GM12878 (cell line): ENCODE results near the gene VPS16. TPM values are rescaled to one million over a fixed set of nuclear protein-coding genes. Genes with fewer than 3 reads are reported as not detected.

Source experiments
- CHD4 ChIP-seq: fragments of 200-600 bp; sonication (generic); IDR thresholded peaks from 2 replicates; pipeline ENCODE4 v1.6.1; 2016; ENCODE audit warnings: mild to moderate bottlenecking
- DPF2 ChIP-seq: fragments of 450-650 bp; IDR thresholded peaks from 2 replicates; pipeline ENCODE4 v1.6.1; 2017; ENCODE audit warnings: mild to moderate bottlenecking
- EZH2 ChIP-seq: IDR thresholded peaks from 2 replicates; pipeline ENCODE4 v1.6.1; 2012; ENCODE audit warnings: low read depth, mild to moderate bottlenecking, control low read depth, inconsistent platforms, low read length, borderline replicate concordance; ENCODE audit not compliant: control insufficient read depth
- GABPA ChIP-seq: IDR thresholded peaks from 2 replicates; pipeline ENCODE4 v1.6.1; 2014; ENCODE audit warnings: antibody characterized with exemption, low read depth, mild to moderate bottlenecking, inconsistent platforms
- IKZF2 ChIP-seq, 2 experiments: fragments of 450-650 bp; IDR thresholded peaks; 2 replicates each; pipeline ENCODE4 v1.6.1; 2017; ENCODE audit warnings: mild to moderate bottlenecking in 2 of 2, moderate library complexity in 2 of 2
- KDM1A ChIP-seq: fragments of 200-600 bp; sonication (generic); IDR thresholded peaks from 2 replicates; pipeline ENCODE4 v1.6.1; 2016; ENCODE audit warnings: borderline replicate concordance
- MYC ChIP-seq: IDR thresholded peaks from 2 replicates; pipeline ENCODE4 v1.6.1; 2011; ENCODE audit warnings: mild to moderate bottlenecking, low read length, moderate library complexity, inconsistent platforms; ENCODE audit not compliant: insufficient read depth, insufficient replicate concordance, insufficient read length, severe bottlenecking
- PAX5 ChIP-seq: IDR thresholded peaks from 2 replicates; pipeline ENCODE4 v1.6.1; 2011; ENCODE audit warnings: low read depth, low read length, borderline replicate concordance
- PML ChIP-seq: IDR thresholded peaks from 2 replicates; pipeline ENCODE4 v1.6.1; 2012; ENCODE audit warnings: low read length, inconsistent platforms
- POLR2AphosphoS5 ChIP-seq: IDR thresholded peaks from 2 replicates; pipeline ENCODE4 v1.6.1; 2011; ENCODE audit warnings: mild to moderate bottlenecking, low read length, inconsistent platforms
- RAD51 ChIP-seq: fragments of 450-650 bp; IDR thresholded peaks from 2 replicates; pipeline ENCODE4 v1.6.1; 2016; ENCODE audit warnings: moderate library complexity, mild to moderate bottlenecking, inconsistent platforms
- RELA ChIP-seq: fragments of 450-650 bp; IDR thresholded peaks from 2 replicates; pipeline ENCODE4 v1.8.0; 2014; ENCODE audit warnings: borderline replicate concordance; ENCODE audit not compliant: partially characterized antibody
- SMAD1 ChIP-seq: fragments of 450-650 bp; IDR thresholded peaks from 2 replicates; pipeline ENCODE4 v1.6.1; 2018; ENCODE audit warnings: mild to moderate bottlenecking, low read depth; ENCODE audit not compliant: partially characterized antibody
- SP1 ChIP-seq: IDR thresholded peaks from one replicate; pipeline ENCODE4 v1.6.1; 2011; ENCODE audit warnings: low read depth, low read length
- TBL1XR1 ChIP-seq: IDR thresholded peaks from 2 replicates; pipeline ENCODE4 v1.6.1; 2012; ENCODE audit warnings: low read depth, low read length, improper control_type of control experiment
- TCF12 ChIP-seq: IDR thresholded peaks from 2 replicates; pipeline ENCODE4 v1.6.1; 2011; ENCODE audit warnings: low read depth, mild to moderate bottlenecking, low read length
- YBX1 ChIP-seq: fragments of 450-650 bp; IDR thresholded peaks from 2 replicates; pipeline ENCODE4 v1.6.1; 2016; ENCODE audit warnings: antibody characterized with exemption
- ZNF24 ChIP-seq: fragments of 450-650 bp; IDR thresholded peaks from 2 replicates; pipeline ENCODE4 v1.6.1; 2017; ENCODE audit warnings: antibody characterized with exemption, mild to moderate bottlenecking
- ZNF622 ChIP-seq: fragments of 450-650 bp; IDR thresholded peaks from 2 replicates; pipeline ENCODE4 v1.6.1; 2017; ENCODE audit warnings: mild to moderate bottlenecking, inconsistent platforms
- polyA plus RNA-seq, 11 experiments: library from polyadenylated mRNA; depleted of rRNA in 4 of 11; unstranded in 6 of 11; stranded (reverse) in 5 of 11; fragments of >200 nt; fragmentation: Nextera tagmentation in 4 of 11; fragmentation: Illumina TruSeq in 1 of 11; extraction: Ambion mirVana in 4 of 11; extraction: Trizol in 1 of 11; gene quantifications; 1 replicate in 1 of 11; 2 replicates in 10 of 11; pipeline versions ENCODE4 v1.2.1 to v1.2.3, GENCODE V29; 2011 to 2016; ENCODE audit warnings: inconsistent platforms in 2 of 11, missing spikeins in 2 of 11, low read depth in 1 of 11
- total RNA-seq, 4 experiments: library from RNA; depleted of rRNA in 3 of 4; stranded (reverse); fragments of >200 nt in 3 of 4; fragmentation: Illumina TruSeq in 1 of 4; extraction: Trizol in 1 of 4; gene quantifications; 2 replicates each; pipeline versions ENCODE4 v1.2.1 to v1.2.3, GENCODE V29; 2013 to 2021
- TF ChIP-seq, protein P1 (sequence below): fragments of 450-650 bp; IDR thresholded peaks from 2 replicates; pipeline ENCODE4 v1.6.1; 2018; ENCODE audit warnings: mild to moderate bottlenecking, low read depth, moderate library complexity; ENCODE audit not compliant: partially characterized antibody
- TF ChIP-seq, protein P2 (sequence below): fragments of 450-650 bp; IDR thresholded peaks from 2 replicates; pipeline ENCODE4 v1.6.1; 2014; ENCODE audit warnings: mild to moderate bottlenecking
- TF ChIP-seq, protein P3 (sequence below): IDR thresholded peaks from 2 replicates; pipeline ENCODE4 v1.6.1; 2011; ENCODE audit warnings: mild to moderate bottlenecking, low read depth, low read length, moderate library complexity; ENCODE audit not compliant: insufficient replicate concordance
- TF ChIP-seq, protein P4 (sequence below), 3 experiments: IDR thresholded peaks in 2 of 3; conservative IDR thresholded peaks in 1 of 3; 2 replicates each; pipeline ENCODE4 v1.5.1; 2011; ENCODE audit warnings: low read depth in 3 of 3, low read length in 3 of 3, mild to moderate bottlenecking in 3 of 3, control low read depth in 2 of 3, moderate library complexity in 2 of 3, inconsistent platforms in 1 of 3, mixed read lengths in 1 of 3; ENCODE audit not compliant: control insufficient read depth in 2 of 3, insufficient read depth in 1 of 3; ENCODE audit errors: extremely low read depth in 1 of 3
- TF ChIP-seq, protein P5 (sequence below): fragments of 450-650 bp; IDR thresholded peaks from 2 replicates; pipeline ENCODE4 v1.6.1; 2016; ENCODE audit warnings: mild to moderate bottlenecking

Gene VPS16
- total and polyA plus RNA-seq, 10 of the 15 experiments (the other 5 are each of a cell fraction or from before 2014, with no cell fraction given), result 8.4 to 37.5 (median 26.4) TPM

DNA sequence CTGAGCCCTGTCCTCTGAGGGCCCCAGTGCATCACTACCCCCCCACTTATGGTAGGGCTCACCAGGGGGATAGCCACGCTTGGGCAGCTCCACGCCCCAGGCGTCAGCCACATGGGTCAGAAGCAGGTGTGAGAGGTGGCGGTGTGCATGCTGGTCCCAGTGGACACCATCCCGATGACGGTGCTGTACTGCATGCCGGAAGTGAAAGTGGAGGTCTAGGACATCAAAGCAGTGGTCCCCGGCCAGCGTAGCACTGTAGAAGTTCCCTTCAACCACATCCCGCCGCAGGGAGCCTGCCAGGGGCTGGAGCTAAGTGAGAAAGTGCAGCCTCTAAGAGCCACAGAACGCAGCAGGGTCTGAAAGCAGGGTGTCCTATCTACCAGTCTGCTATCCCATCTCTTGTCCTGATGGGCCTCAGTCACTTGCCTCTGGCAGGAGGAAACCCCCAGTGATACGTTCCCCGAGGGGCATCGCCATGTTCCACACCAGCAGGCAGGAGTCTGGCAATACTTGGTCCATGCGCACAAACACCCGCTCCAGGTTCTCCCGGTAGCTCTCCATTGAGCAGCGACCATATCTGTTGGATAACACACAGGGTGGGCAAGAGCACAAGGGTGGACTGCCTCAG, 2.3 kb upstream of the VPS16 start (continued):
- TF ChIP-seq ZNF24, result no peak
- peak; percentile 40 to 49; a peak in 2 of 4 replicates for TF ChIP-seq IKZF2 (IDR thresholded peaks at IDR 0.05)
- TF ChIP-seq CHD4, result no peak
- TF ChIP-seq RAD51, result no peak
- TF ChIP-seq, protein P1, sequence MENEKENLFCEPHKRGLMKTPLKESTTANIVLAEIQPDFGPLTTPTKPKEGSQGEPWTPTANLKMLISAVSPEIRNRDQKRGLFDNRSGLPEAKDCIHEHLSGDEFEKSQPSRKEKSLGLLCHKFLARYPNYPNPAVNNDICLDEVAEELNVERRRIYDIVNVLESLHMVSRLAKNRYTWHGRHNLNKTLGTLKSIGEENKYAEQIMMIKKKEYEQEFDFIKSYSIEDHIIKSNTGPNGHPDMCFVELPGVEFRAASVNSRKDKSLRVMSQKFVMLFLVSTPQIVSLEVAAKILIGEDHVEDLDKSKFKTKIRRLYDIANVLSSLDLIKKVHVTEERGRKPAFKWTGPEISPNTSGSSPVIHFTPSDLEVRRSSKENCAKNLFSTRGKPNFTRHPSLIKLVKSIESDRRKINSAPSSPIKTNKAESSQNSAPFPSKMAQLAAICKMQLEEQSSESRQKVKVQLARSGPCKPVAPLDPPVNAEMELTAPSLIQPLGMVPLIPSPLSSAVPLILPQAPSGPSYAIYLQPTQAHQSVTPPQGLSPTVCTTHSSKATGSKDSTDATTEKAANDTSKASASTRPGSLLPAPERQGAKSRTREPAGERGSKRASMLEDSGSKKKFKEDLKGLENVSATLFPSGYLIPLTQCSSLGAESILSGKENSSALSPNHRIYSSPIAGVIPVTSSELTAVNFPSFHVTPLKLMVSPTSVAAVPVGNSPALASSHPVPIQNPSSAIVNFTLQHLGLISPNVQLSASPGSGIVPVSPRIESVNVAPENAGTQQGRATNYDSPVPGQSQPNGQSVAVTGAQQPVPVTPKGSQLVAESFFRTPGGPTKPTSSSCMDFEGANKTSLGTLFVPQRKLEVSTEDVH, result no peak
- TF ChIP-seq YBX1, result no peak
- TF ChIP-seq, protein P2, sequence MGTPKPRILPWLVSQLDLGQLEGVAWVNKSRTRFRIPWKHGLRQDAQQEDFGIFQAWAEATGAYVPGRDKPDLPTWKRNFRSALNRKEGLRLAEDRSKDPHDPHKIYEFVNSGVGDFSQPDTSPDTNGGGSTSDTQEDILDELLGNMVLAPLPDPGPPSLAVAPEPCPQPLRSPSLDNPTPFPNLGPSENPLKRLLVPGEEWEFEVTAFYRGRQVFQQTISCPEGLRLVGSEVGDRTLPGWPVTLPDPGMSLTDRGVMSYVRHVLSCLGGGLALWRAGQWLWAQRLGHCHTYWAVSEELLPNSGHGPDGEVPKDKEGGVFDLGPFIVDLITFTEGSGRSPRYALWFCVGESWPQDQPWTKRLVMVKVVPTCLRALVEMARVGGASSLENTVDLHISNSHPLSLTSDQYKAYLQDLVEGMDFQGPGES, result no peak
- no peak for TF ChIP-seq POLR2AphosphoS5
- 0 out of 2 replicates have a peak, but pooled peaks have one; percentile 16 for TF ChIP-seq TCF12
- TF ChIP-seq, protein P3, sequence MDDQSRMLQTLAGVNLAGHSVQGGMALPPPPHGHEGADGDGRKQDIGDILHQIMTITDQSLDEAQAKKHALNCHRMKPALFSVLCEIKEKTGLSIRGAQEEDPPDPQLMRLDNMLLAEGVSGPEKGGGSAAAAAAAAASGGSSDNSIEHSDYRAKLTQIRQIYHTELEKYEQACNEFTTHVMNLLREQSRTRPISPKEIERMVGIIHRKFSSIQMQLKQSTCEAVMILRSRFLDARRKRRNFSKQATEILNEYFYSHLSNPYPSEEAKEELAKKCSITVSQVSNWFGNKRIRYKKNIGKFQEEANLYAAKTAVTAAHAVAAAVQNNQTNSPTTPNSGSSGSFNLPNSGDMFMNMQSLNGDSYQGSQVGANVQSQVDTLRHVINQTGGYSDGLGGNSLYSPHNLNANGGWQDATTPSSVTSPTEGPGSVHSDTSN, result no peak
- no peak for TF ChIP-seq RELA
- no peak for TF ChIP-seq PML
- no peak for TF ChIP-seq SMAD1
- TF ChIP-seq MYC, result no peak
- 0 out of 2 replicates have a peak, but pooled peaks have one; percentile 31 for TF ChIP-seq GABPA
- peak; percentile 38; the same call in 1 of the 2 replicates for TF ChIP-seq DPF2
- no peak for TF ChIP-seq ZNF622
- no peak for TF ChIP-seq SP1
- no peak for TF ChIP-seq TBL1XR1
- no peak for TF ChIP-seq KDM1A
- peak; percentile 88; the same call in 1 of the 2 replicates for TF ChIP-seq PAX5
- TF ChIP-seq, protein P4, sequence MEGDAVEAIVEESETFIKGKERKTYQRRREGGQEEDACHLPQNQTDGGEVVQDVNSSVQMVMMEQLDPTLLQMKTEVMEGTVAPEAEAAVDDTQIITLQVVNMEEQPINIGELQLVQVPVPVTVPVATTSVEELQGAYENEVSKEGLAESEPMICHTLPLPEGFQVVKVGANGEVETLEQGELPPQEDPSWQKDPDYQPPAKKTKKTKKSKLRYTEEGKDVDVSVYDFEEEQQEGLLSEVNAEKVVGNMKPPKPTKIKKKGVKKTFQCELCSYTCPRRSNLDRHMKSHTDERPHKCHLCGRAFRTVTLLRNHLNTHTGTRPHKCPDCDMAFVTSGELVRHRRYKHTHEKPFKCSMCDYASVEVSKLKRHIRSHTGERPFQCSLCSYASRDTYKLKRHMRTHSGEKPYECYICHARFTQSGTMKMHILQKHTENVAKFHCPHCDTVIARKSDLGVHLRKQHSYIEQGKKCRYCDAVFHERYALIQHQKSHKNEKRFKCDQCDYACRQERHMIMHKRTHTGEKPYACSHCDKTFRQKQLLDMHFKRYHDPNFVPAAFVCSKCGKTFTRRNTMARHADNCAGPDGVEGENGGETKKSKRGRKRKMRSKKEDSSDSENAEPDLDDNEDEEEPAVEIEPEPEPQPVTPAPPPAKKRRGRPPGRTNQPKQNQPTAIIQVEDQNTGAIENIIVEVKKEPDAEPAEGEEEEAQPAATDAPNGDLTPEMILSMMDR (IDR thresholded peaks at IDR 0.05 in 2 of 3, conservative IDR thresholded peaks at IDR 0.05 in 1 of 3; ENCODE audit: control insufficient read depth in 2 of 3, extremely low read depth in 1 of 3, insufficient read depth in 1 of 3, low read depth in 3 of 3, low read length in 3 of 3), result no peak
- TF ChIP-seq, protein P5, sequence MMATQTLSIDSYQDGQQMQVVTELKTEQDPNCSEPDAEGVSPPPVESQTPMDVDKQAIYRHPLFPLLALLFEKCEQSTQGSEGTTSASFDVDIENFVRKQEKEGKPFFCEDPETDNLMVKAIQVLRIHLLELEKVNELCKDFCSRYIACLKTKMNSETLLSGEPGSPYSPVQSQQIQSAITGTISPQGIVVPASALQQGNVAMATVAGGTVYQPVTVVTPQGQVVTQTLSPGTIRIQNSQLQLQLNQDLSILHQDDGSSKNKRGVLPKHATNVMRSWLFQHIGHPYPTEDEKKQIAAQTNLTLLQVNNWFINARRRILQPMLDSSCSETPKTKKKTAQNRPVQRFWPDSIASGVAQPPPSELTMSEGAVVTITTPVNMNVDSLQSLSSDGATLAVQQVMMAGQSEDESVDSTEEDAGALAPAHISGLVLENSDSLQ, result no peak
- TF ChIP-seq EZH2, result no peak
